ENCODE results near the gene DDX1.
A peak's percentile ranks its signal among the peaks of the same experiment; 100 is the strongest.
"Not testable (repeated sequence)": the region's sequence is repeated elsewhere in the genome, so short reads cannot be mapped to it uniquely, and the experiment has no call there.

Gene DDX1

DNA sequence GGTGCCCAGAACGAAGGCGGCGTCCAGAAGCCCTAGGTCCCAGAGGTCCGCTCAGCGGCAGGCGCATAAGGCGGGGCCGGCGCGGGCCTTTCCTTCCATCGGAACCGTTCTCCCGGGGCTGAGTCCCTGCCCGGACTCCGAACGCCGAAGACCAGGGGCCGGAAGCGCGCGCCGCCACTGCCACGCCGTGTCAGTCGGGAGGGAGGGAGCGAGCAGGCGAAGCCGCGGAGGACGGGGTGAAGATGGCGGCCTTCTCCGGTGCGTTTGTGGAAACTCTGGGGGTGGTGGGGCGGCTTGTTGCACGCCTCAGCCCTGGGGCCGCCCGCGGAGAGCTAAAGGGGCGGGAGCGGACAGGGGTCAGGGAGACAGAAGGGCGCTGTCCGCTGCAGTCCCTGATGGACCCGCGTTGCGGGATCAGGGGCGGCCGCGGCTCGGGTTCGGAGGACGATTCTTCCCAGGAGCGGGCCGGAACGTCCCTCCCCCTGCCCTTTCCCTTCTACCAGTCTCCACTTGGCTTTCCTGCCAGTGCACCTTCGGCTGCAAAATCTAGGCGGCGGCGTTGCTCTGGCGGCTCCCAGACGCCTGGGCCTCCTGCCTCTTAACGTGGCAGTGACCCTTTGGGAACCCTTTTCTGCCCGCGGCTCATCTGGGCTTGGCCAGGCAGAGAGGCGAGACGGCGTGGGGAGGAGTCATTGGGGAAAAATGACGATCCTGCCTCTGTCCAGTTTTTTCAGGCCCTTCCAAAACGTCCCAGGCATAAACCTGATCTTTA, at the start of gene DDX1:
TSS of gene DDX1 (plus strand) at position 177 of the 772 bp plus-strand sequence. CDS start at position 243, 66 bp downstream.
- peak; percentile 95 for DNase-seq (ENCODE audit: low spot score)

DNA sequence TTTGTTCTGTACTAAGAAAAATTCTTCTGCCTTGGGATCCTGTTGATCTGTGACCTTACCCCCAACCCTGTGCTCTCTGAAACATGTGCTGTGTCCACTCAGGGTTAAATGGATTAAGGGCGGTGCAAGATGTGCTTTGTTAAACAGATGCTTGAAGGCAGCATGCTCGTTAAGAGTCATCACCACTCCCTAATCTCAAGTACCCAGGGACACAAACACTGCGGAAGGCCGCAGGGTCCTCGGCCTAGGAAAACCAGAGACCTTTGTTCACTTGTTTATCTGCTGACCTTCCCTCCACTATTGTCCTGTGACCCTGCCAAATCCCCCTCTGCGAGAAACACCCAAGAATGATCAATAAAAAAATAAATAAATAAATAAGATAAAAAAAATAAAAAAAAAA, 49.4 kb upstream of the DDX1 start:
- DNase-seq (ENCODE audit: low spot score) = not testable (repeated sequence)

DNA sequence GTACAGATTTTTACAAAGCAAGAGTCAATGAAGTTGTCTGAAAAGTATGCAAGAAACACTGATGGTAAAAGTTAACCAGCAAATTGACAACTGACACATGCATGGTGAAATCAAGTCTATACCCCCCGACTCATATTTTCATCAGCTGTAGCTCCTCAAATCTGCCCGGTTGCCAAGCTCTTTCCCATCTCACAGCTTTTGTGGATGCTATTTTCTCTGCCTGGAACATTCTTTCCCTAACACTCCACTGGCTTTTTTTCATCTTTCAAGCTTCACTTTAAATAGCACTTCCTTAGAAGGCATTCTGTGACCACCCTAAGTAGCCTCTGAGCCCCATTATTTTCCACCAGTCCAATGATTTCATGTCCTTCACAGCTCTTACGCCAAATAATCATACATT, 48.6 kb upstream of the DDX1 start:
- no peak for DNase-seq (ENCODE audit: low spot score)

DNA sequence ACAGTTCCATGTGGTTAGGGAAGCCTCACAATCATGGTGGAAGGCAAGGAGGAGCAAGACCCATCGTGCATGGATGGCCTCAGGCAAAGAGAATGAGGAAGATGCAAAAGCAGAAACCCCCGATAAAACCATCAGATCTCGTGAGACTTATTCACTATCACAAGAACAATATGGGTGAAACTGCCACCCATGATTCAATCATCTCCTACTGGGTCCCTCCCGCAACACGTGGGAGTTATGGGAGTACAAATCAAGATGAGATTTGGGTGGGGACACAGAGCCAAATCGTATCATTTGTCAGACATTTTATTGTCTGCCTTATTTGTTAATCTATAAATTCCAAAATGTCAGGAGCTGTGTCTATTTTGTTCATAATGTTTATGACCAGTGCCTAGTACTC, 48.1 kb upstream of the DDX1 start:
- no peak for DNase-seq (ENCODE audit: low spot score)

DNA sequence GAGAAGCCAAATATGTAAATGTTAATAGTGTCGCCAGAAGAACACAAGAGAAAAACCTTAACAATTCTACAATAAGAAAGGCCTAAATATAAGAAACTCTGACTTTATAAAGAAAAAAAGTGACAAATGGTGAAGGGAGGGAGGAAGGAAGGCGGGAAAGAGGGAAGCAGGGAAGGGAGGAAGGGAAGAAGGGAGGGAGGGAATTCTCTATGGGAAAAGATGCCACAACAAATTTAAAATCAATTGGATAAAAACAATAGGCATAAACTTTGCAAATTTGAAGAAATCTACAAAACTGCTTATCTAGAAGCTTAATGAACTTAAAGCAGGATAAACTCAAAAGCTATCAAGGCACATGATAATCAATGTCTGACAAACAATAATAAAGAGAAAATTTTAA, 47.4 kb upstream of the DDX1 start:
- DNase-seq (ENCODE audit: low spot score) = no peak

DNA sequence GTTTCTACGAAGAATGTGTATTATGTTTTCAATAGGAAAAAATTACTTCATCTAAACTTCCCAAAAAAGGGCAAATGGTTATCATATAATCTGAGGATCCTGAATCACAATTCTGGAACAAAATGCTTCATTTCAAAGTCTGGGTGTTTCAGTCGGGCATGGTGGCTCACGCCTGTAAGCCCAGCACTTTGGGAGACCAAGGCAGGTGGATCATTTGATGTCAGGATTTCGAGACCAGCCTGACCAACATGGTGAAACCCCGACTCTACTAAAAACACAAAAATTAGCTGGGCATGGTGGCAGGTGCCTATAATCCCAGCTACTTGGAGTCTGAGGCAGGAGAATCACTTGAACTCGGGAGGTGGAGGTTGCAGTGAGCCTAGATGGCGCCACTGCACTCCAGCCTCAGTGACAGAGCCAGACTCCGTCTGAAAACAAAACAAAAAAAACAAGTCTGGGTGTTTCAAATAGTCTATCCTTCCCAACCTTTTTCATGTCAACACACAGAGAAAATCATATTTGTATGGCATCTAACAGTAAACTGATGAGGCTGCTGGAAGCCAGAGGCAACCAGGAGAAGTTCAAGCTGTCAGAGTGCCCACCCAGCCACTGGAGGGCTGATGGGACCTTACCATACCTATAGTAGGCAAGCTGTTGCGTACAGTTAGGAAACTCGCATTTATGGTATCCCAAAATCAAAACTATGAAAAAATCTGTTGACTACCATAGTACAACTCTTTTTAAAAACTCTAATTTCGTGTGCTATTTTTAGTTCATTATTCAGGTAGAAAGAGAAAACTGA, 45.2 kb upstream of the DDX1 start:
- DNase-seq (ENCODE audit: low spot score) = no peak

DNA sequence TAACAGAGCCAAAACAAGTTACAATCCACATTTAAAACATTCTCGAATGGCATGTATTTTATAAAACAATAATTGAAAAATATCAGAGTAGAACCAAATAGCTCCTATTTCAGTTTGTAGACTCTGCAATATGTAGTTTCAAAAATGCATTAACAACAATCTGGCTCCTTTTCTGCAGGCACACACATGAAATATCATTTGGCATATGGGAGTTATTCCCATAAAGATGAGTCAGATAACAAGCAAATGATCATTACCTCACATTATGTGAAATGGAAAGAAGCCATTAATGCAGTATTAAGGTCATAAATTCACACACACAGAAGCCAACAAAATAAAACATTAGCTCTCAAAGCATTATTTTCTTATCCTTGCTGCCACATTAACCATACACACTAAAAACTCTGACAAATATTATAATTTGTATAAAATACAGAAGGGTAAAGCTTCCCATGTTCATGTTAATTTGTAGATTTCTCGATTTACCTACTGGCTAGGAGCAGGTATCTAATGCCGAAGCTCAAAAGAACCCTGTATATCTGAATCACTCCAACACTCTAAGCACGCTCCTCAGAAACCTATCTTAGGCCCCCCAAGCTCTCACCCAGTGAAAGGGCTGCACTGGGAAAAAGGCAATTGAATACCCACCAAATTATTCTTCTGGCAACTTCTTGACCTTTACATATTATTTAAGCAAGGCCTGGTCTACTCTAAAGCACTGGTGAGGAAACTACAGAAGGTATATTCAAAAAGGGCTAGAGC, 44.4 kb upstream of the DDX1 start:
- no peak for DNase-seq (ENCODE audit: low spot score)

DNA sequence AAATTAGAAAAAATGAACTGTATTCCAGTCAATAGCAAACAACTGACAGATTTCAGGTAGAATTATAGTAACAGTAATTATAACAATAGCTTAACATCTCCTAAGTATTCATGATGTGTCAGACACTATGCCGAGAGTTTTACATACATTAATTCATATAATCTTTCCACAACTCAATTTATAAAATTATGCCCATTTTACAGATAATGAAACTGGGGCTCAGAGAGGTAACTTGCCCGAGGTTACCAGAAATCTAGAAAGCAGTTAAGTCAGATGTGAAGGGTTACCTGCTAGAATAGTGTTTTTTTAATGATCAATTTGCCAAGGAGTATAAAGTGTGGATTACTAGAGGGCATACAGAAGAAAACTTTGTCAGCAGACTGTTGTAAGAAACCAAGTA, 42.7 kb upstream of the DDX1 start:
- no peak for DNase-seq (ENCODE audit: low spot score)

DNA sequence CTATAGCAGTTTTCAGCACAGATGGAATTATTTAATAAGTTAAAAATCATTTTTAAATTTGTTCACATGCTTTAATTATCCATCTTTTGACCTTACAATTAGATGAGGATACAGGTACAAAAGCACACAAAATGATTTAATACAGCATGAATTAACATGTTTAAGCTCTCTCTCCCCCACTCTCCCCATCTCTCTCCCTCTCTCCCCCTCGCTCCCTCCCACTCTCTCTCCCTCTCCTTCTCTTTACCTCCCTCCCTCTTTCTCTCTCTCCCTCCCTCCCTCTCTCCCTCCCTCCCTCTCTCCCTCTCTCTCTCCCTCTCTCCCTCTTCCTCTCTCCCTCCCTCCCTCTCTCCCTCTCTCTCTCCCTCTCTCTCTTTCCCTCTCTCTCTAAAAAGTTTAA, 38.1 kb upstream of the DDX1 start:
- DNase-seq (ENCODE audit: low spot score) = no peak

DNA sequence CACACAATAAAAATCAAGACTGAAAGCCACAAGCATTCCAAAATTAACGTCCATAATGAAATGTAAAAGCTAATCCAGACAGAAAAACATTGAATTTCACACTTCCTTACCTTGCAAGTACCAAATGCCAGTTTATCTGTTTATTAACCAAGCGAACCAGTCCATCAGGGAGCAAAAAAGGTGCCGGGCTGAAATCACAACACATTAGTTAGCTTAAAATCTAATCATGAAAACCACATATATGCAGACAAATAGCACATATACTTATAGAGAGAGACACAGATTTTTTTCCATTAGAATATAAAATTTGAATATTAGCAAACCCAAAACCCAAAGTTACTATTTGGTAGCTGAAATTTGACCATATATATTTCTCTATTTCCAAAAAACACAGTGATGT, 37.7 kb upstream of the DDX1 start:
- no peak for DNase-seq (ENCODE audit: low spot score)

DNA sequence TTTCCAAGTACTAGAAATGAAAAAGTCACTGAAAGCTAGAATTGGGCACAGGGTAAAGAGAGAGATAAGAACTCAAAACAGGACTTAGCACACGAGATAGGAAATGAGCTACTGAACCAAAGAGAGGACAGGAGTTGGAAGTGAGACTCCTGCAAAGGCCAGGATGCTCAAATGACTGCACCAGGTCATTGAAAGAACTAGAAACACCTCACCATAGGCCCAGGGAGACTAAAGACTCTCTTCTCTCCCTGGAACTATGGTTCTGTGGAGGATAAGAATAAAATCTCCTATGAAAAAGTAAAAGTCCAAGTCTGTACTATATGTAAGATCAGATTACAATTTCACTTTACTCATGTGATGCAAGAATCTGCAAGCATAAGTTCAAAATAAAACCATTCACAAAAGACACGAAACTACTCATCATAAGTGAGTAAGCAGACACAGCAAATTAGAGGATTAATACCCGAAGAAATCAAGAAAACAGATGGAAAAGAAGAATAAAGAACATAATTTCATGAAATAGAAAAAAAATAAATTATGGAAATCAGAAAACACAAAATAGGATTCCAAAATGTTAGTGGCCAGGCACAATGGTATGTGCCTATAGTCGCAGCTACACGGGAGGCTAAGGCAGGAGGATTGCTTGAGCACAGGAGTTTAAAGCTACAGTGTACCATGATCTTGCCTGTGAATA, 37.0 kb upstream of the DDX1 start:
- no peak for DNase-seq (ENCODE audit: low spot score)

DNA sequence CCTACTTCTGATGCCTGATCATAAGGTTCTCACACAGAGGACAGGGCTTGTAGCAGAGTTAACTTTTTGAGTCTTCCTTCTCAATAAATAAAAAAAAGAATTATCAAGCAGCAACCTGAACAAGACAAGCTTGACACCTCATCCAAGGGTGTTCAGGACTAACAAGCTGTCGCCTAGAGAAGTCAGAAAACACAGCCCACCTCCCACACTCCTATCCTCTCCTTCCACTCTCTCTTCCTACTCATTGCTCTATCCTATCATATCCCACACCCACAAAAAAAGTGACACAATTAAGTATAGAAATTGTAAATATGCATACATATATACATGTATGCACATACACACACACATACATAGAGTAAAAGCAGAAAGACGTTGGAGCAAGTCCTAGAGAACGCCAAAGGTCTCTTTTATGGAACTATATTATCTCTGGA, 35.9 kb upstream of the DDX1 start:
- DNase-seq (ENCODE audit: low spot score) = no peak

DNA sequence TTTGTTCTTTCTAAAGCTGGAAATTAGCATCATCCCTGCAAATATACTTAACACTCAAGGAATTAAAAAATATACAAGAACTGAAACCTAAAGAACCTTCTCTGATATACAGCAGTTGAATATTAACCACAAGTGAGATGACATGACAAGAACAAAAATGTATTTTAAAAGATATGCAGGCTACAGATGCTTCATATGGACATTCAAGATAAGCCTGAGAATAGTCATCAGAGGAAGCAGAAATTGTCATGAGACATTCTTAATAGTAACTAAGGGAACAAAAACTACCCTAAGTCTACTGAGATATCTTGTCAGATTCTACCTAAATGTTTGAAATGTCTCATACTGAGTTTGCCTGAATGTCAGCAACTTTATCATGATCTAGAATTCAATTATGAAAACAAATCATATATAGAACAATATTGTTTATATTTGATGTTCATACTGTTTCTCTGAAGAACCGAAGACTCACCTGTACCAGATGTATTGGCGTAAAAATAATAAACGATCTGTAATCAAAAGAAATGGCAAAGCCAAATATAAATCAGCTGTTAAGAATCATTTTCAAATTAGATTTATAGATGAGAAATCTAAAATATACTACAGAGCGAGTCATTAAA, 35.2 kb upstream of the DDX1 start:
- DNase-seq (ENCODE audit: low spot score) = no peak

DNA sequence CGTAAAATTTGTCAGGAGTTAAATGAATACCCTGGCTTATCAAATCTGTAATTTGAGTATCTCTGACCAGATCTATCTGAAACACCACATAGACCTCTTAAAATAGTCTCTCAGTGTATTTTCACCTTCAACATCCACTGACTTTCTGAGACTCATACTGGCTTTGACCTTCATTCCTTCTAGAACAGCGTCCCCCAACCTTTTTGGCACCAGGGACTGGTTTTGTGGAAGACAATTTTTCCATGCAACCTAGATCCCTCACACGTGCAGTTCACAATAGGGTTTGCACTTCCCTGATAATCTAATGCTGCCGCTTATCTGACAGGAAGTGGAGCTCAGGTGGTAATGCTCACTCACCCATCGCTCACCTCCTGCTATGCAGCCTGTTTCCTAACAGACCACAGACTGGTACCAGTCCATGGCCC, 33.8 kb upstream of the DDX1 start:
- DNase-seq (ENCODE audit: low spot score) = no peak

DNA sequence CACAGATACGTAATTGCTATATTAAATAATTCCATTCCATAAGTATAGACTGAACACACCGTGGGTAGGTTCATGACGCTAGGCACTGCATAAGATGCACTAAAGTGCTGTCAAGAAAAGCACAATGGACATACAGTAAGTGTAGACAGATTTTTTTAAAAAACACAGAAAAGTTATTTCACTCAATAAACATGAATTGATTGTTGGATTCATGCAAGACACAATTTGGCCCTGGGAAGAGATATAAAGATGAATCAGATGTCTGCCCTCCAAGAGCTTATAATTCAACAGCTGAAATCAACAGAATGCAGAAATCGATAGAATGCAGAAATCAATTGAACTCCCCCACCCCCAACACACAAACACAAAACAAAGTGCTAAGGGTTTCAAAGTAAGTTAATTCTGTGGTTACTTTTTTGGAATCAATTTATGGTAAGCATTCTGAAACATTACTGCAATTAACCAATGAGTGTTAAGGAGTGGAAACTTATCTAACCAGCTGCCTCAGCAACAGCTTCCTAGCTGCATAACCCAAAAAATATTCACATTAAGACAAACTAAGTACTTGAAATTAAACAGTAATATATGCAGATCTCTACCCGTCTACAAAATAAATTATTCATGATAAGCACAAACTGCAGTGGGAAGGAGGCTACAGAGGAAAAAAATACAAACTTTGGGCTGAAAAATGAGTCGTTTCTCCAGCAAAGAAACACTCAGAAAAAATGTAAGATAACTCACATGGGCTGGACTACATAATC, 32.1 kb upstream of the DDX1 start:
- DNase-seq (ENCODE audit: low spot score) = no peak

DNA sequence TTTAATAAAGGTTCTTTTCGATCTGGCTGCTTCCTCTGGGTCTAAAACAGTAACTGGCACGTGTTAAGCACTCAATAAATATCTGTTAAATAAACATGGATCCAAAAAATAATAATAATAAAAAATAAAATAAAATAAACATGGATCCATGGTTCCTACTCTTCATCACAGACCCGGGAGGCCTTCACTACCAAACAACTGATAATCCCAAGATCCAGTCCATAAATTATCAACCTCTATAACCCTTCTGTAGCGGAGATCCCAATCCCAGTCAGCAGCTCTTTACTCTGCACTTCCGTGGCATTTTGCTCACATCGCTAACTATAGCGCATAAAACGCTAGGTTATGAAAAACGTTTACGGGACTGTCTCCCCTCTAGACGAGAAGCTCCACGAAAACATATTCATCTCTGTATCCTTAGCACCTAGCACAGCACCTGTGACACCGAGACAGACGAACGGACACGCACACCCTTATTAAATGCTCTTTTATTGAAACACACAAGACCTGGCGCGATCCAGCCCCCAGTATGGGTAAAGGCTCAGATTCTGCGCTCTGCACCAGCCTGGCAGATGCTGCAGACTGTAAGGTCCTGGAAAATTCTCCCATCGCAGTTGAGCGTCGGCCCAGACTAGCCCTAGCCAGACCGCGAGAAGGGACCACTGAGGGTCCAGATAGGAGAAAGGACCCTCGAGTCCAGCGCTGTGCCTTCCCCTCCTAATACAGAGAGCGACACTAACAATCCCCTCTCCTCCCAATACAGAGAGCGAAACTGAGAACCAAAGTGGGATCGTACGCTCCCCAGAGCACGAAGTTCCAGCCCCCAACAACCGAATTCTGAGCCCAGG, 31.3 kb upstream of the DDX1 start:
- DNase-seq (ENCODE audit: low spot score) = peak; percentile 63

DNA sequence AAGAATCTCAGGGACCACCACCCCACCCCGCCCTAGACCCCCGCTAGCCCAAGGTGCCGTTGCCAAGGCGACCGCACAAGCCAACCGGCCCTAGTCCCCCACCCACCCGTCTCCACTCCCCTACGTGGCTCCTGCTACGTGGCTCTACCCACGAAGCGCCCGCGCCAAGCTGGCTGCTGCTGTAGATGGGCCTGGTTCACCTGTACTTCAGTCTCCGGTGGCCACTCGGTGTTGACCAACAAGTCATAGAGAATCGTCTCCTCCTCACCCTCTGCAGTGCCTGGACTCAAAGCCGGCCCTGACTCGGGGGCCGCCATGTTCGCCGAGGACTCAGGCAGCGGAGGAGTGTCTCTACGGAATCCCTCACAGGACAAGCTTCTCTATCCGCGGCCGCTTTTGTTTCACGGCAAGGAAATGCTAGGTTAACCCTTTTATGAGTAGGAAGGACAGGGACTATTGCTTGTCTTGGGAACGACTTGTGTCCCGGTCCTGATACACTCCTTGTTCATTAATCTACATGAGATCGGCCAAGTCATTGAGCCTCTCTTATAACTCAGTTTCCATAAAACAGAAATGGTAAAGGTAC, 30.6 kb upstream of the DDX1 start, which contains the start of gene NBAS:
TSS of gene NBAS (minus strand) at position 347 of the 586 bp plus-strand sequence. CDS start at position 317, 30 bp downstream.
- peak; percentile 93 for DNase-seq (ENCODE audit: low spot score)

DNA sequence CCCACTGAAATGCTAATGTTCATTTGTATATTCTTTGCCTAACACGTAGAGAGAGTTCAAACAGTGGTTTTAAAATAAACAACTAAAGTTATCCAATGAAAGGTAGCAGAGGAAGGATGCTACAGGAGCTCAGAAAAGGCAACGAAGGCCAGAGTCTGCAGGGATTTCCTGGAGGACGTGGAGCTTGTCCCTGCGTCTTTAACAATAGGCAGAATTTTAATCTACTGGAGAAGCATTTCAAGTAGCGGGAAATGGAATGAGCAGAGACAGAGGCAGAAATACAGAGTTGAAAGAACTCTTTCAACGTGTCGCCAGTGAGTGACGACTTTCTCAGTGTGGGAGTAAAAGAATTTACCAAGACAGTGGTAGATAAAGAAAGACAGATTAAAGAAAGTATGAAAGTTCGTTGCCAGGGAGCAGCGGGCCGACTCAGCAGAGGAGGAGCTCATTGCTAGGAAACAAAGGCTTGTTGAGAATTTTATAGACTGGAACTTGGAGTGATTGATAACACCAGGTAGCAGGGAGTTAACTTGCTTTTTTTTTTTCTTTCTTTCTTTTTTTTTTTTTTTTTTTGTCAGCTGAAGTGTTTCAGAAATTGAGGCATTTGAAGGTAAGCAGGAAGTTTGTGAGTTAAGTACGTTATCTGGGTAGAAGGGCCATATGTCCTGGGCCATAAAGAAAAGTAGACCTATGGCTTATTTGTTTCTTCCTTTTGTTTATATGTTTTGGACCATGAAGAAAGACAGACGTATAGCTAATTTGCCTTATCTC, 29.9 kb upstream of the DDX1 start:
- DNase-seq (ENCODE audit: low spot score) = peak; percentile 55
